GM13977 (cell line): ENCODE data around the gene MTMR10.

Experiments
- DNase-seq: peaks from one replicate; pipeline ENCODE4 v3.0.0; 2012; ENCODE audit warnings: low spot score
- CTCF ChIP-seq: IDR thresholded peaks from 2 replicates; pipeline ENCODE4 v1.5.1; 2012; ENCODE audit warnings: mild to moderate bottlenecking, control low read depth; ENCODE audit not compliant: insufficient read depth; ENCODE audit errors: extremely low read depth, missing control alignments
- in situ Hi-C: fragments of 300-500 bp; cut with MboI; formaldehyde crosslinking; loops from one replicate; pipeline ENCODE4 v1.12.0; 2022; ENCODE audit warnings: low sequenced_read_pairs, low pct_unique_long_range_greater_than_20kb, mixed read lengths, inconsistent platforms; ENCODE audit not compliant: unreplicated experiment

MTMR10 gene

GRCh38 chr15:30927148-30927761, 64.2 kb downstream of the MTMR10 start:
- TF ChIP-seq CTCF: no peak
- DNase-seq: no peak
- in situ Hi-C loops: no loop called here

- no peak for TF ChIP-seq CTCF
- no peak for DNase-seq
- in situ Hi-C loops: no loop called here
Observed at GRCh38 chr15:30926161-30926560, 65.3 kb downstream of the MTMR10 start.

GRCh38 chr15:30925686-30926085, 65.7 kb downstream of the MTMR10 start:
- TF ChIP-seq CTCF: no peak
- in situ Hi-C loops: no loop called here
- no peak for DNase-seq

- in situ Hi-C loops: no loop called here
- TF ChIP-seq CTCF: no peak
- DNase-seq: no peak
Observed at GRCh38 chr15:30924353-30924752, 67.1 kb downstream of the MTMR10 start.

GRCh38 chr15:30923429-30923828, 68.0 kb downstream of the MTMR10 start:
- in situ Hi-C loops: no loop called here

GRCh38 chr15:30922480-30923311, 68.7 kb downstream of the MTMR10 start:
- in situ Hi-C loops: no loop called here
- TF ChIP-seq CTCF: no peak
- no peak for DNase-seq

More at GRCh38 chr15:30923429-30923828, 68.0 kb downstream of the MTMR10 start:
- no peak for DNase-seq
- TF ChIP-seq CTCF: no peak
